Psoas muscle (tissue), 8 donors: ENCODE data around the gene TGFBRAP1. TPM values are rescaled to one million over a fixed set of nuclear protein-coding genes. Genes with fewer than 3 reads are reported as not detected.

Source experiments
- ATAC-seq, 4 donors: fragments of 200-7000 bp; cut with Tn5 transposase; one replicate each; pipeline ENCODE4 v1.9.1; 2020; ENCODE audit warnings: moderate library complexity in 3 of 4, mild to moderate bottlenecking in 2 of 4
- DNase-seq, 2 donors: peaks; one replicate each; pipeline ENCODE4 v3.0.0-alpha.2; 2020
- H3K27ac ChIP-seq: fragments of 200-600 bp; one replicate; pipeline ENCODE4 v1.8.0; 2022
- H3K27me3 ChIP-seq, 3 donors: fragments of 200-600 bp in 1 of 3; one replicate each; pipeline versions ENCODE4 v1.6.1 to v1.8.0; 2013 to 2022; ENCODE audit warnings: low read length in 2 of 3, mild to moderate bottlenecking in 2 of 3, moderate library complexity in 1 of 3; ENCODE audit not compliant: insufficient read depth in 3 of 3
- H3K36me3 ChIP-seq, 2 donors: fragments of 200-600 bp in 1 of 2; one replicate each; pipeline versions ENCODE4 v1.6.1 to v1.8.0; 2013 to 2022; ENCODE audit warnings: low read depth in 1 of 2, mild to moderate bottlenecking in 1 of 2, moderate library complexity in 1 of 2; ENCODE audit not compliant: insufficient read depth in 1 of 2
- H3K4me1 ChIP-seq: fragments of 200-600 bp; one replicate; pipeline ENCODE4 v1.8.0; 2022
- H3K4me3 ChIP-seq: fragments of 200-600 bp; one replicate; pipeline ENCODE4 v1.8.0; 2022; ENCODE audit warnings: mild to moderate bottlenecking
- H3K9me3 ChIP-seq: fragments of 200-600 bp; one replicate; pipeline ENCODE4 v1.8.0; 2022
- CTCF ChIP-seq: fragments of 200-600 bp; IDR thresholded peaks from one replicate; pipeline ENCODE4 v1.8.0; 2022; ENCODE audit warnings: antibody characterized with exemption
- WGBS, 3 donors: extraction: QIAGEN DNeasy Blood & Tissue Kit; methylation state at CpG; one replicate each; pipeline versions ENCODE4 v1.1.6 to v1.1.7; 2013; 5-methylcytosine and 5-hydroxymethylcytosine counted together
- intact Hi-C, 2 donors: fragments of 100-400 bp; cut with DNase I; formaldehyde crosslinking; loops; one replicate each; pipeline versions ENCODE4 v1.11.0 to v1.14.2; 2022
- polyA plus RNA-seq, 3 donors: library from polyadenylated mRNA; stranded (reverse); fragments of 200-250 nt; gene quantifications; one replicate each; pipeline ENCODE4 v1.2.3, GENCODE V29; 2013
- total RNA-seq, 4 donors: library from RNA; stranded (reverse); fragmentation: NEBNext Ultra II Directional in 2 of 4; extraction: Animal tissue kit (Norgen Biotek cat#: 25700) in 2 of 4; gene quantifications; one replicate each; pipeline versions ENCODE4 v1.2.1 to v1.2.4, GENCODE V29; 2021 to 2023
- donor health status: healthy with polysubstance abuse.
- donor health status: DM: no; HTN: no; CAD: no; lungs with moderate emphysema.
- donor health status: Bipolar disorder and iron deficiency.
- donor health status: healthy.
- donor health status: DM: yes; HTN: yes; CAD: no.
- donor health status: DM: no; HTN: no; CAD: no.
- donor health status: DM: no; HTN: no; CAD: no.
- donor health status: DM: yes; HTN: yes; CAD: no.

TGFBRAP1 gene
- total and polyA plus RNA-seq, 7 donors, result 5.4 to 21.4 (median 16.3) TPM

- TF ChIP-seq CTCF, result no peak
- H3K27ac ChIP-seq, result no peak overlapping the region
- no peaks in the 10 kb centered on the region for H3K4me1 ChIP-seq
- ATAC-seq (no peak), DNase-seq (no peak)
- intact Hi-C loops, result loop anchor here in 1 of 2 donors (2.0 kb wide), 1 partner anchor 122 kb away; no protein-coding TSS in a partner anchor
- H3K27me3 ChIP-seq, result no peaks in the 10 kb centered on the region
- WGBS, 3 donors, result 59 to 76% (median 64%) methylated on average over 36 to 41 of the region's 41 CpGs
- H3K36me3 ChIP-seq, result no peaks in the 10 kb centered on the region
- H3K4me3 ChIP-seq, result no peak overlapping the region
- no peaks in the 10 kb centered on the region for H3K9me3 ChIP-seq
Measured at GRCh38 chr2:105237045-105237765, 92.3 kb downstream of the TGFBRAP1 start.

- H3K27ac ChIP-seq, result no peak overlapping the region
- DNase-seq, result no peak
- H3K36me3 ChIP-seq, result no peaks in the 10 kb centered on the region
- TF ChIP-seq CTCF, result no peak
- H3K4me1 ChIP-seq, result no peaks in the 10 kb centered on the region
- H3K9me3 ChIP-seq, result no peaks in the 10 kb centered on the region
- 45 to 53% (median 48%) methylated on average over 5 of the region's 5 CpGs for WGBS, 3 donors
- no peak overlapping the region for H3K4me3 ChIP-seq
- no peak for ATAC-seq
- H3K27me3 ChIP-seq, result no peaks in the 10 kb centered on the region
- intact Hi-C loops, result loop anchor here in 1 of 2 donors (2.0 kb wide), 1 partner anchor 121 kb away; no protein-coding TSS in a partner anchor
Measured at GRCh38 chr2:105236060-105236424, 93.5 kb downstream of the TGFBRAP1 start.

- peak; percentile 60 to 73 for DNase-seq
- peak; percentile 58 for TF ChIP-seq CTCF
- Histone ChIP-seq H3K36me3 (no peaks in the 10 kb centered on the region), H3K27ac (no peak overlapping the region), H3K4me3 (no peak overlapping the region), H3K4me1 (no peaks in the 10 kb centered on the region), H3K9me3 (no peaks in the 10 kb centered on the region), H3K27me3 (no peaks in the 10 kb centered on the region)
- WGBS, 3 donors, result 19 to 22% (median 19%) methylated on average over 12 of the region's 12 CpGs
- peak in 2 of 4 donors; percentile 34 to 39 for ATAC-seq
- intact Hi-C loops, result loop anchor here (1.0 to 2.0 kb wide), 2 partner anchors 121 kb away; no protein-coding TSS in a partner anchor
Measured at GRCh38 chr2:105235388-105236059, 94.0 kb downstream of the TGFBRAP1 start.

GRCh38 chr2:105231232-105231619 lies 98.3 kb downstream of the TGFBRAP1 start:
- H3K4me1 ChIP-seq, result no peaks in the 10 kb centered on the region
- intact Hi-C loops, result no loop called here
- DNase-seq, result no peak
- 47 to 65% (median 51%) methylated on average over 3 of the region's 3 CpGs for WGBS, 3 donors
- no peak overlapping the region for H3K4me3 ChIP-seq
- no peaks in the 10 kb centered on the region for H3K36me3 ChIP-seq
- H3K27me3 ChIP-seq, result no peaks in the 10 kb centered on the region
- no peaks in the 10 kb centered on the region for H3K9me3 ChIP-seq
- no peak for TF ChIP-seq CTCF
- no peak overlapping the region for H3K27ac ChIP-seq
- no peak for ATAC-seq
